Sigmoid colon (tissue), 7 donors: Measurements from ENCODE around the gene GPLD1. TPM values are rescaled to one million over a fixed set of nuclear protein-coding genes. Genes with fewer than 3 reads are reported as not detected.

Experiments
- DNase-seq: peaks from one replicate; pipeline ENCODE4 v3.0.0-alpha.2; 2019
- H3K27ac ChIP-seq, 4 donors: fragments of 200-600 bp; sonication (generic); one replicate each; pipeline ENCODE4 v1.5.1; 2016 to 2019; ENCODE audit warnings: mild to moderate bottlenecking in 1 of 4
- H3K27me3 ChIP-seq, 3 donors: fragments of 200-600 bp; sonication (generic); one replicate each; pipeline ENCODE4 v1.5.1; 2019; ENCODE audit warnings: mild to moderate bottlenecking in 1 of 3
- H3K36me3 ChIP-seq, 4 donors: fragments of 200-600 bp; sonication (generic); one replicate each; pipeline ENCODE4 v1.5.1; 2016 to 2019
- H3K4me1 ChIP-seq, 4 donors: fragments of 200-600 bp; sonication (generic); one replicate each; pipeline ENCODE4 v1.5.1; 2017 to 2019
- H3K4me3 ChIP-seq, 4 donors: fragments of 200-600 bp; sonication (generic); one replicate each; pipeline ENCODE4 v1.5.1; 2017 to 2019; ENCODE audit warnings: mild to moderate bottlenecking in 2 of 4, moderate library complexity in 1 of 4
- H3K9me3 ChIP-seq, 4 donors: fragments of 200-600 bp in 3 of 4; sonication (generic) in 3 of 4; one replicate each; pipeline versions ENCODE4 v1.5.1 to v1.6.1; 2013 to 2019
- CTCF ChIP-seq, 4 experiments: fragments of 450-650 bp in 3 of 4; fragments of 200-600 bp in 1 of 4; IDR thresholded peaks; one replicate each; pipeline ENCODE4 v1.5.1; 2016 to 2019; ENCODE audit warnings: antibody characterized with exemption in 4 of 4, mild to moderate bottlenecking in 3 of 4, moderate library complexity in 2 of 4
- EP300 ChIP-seq, 4 donors: sonication (generic); formaldehyde crosslinking; IDR thresholded peaks; one replicate each; pipeline ENCODE4 v1.6.1; 2017; ENCODE audit warnings: antibody characterized with exemption in 4 of 4
- POLR2A ChIP-seq, 2 donors: fragments of 450-650 bp; IDR thresholded peaks; one replicate each; pipeline ENCODE4 v1.6.1; 2016; ENCODE audit warnings: antibody characterized with exemption in 2 of 2, mild to moderate bottlenecking in 2 of 2, moderate library complexity in 2 of 2
- POLR2AphosphoS5 ChIP-seq, 4 donors: sonication (generic); formaldehyde crosslinking; IDR thresholded peaks; one replicate each; pipeline ENCODE4 v1.6.1; 2017; ENCODE audit warnings: antibody characterized with exemption in 4 of 4
- WGBS, 2 donors: extraction: QIAGEN DNeasy Blood & Tissue Kit; methylation state at CpG; one replicate each; pipeline ENCODE4 v1.1.7; 2013; 5-methylcytosine and 5-hydroxymethylcytosine counted together
- intact Hi-C: fragments of 100-400 bp; cut with DNase I; formaldehyde crosslinking; loops from one replicate; pipeline ENCODE4 v1.15.1; 2023
- polyA plus RNA-seq, 3 donors: library from polyadenylated mRNA; stranded (reverse); fragments of 200-250 nt; gene quantifications; one replicate each; pipeline ENCODE4 v1.2.3, GENCODE V29; 2013
- total RNA-seq, 4 donors: library from RNA; depleted of rRNA; stranded (reverse); fragments of >200 nt; gene quantifications; one replicate each; pipeline ENCODE4 v1.1.0, GENCODE V29; 2016
- donor health status: healthy with polysubstance abuse.
- donor health status: Bipolar disorder and iron deficiency.
- donor health status: healthy.

The GPLD1 gene
- total and polyA plus RNA-seq, 7 donors: 0.52 to 7.2 (median 4.9) TPM; not detected in 1

GRCh38 chr6:24506814-24507520, 17.6 kb upstream of the GPLD1 start:
- H3K36me3 ChIP-seq: peaks cover 0 to 64% (median 5%) of the 10 kb centered on the region in 4 donors
- 96 to 98% methylated on average over 3 of the region's 3 CpGs for WGBS, 2 donors

GRCh38 chr6:24504649-24505586, 15.5 kb upstream of the GPLD1 start:
- Histone ChIP-seq H3K36me3 (peaks cover 0 to 64% (median 3%) of the 10 kb centered on the region in 4 donors), H3K4me1 (no peaks in the 10 kb centered on the region), H3K9me3 (no peaks in the 10 kb centered on the region), H3K4me3 (no peak overlapping the region), H3K27me3 (no peaks in the 10 kb centered on the region), H3K27ac (no peak overlapping the region)
- TF ChIP-seq POLR2A (IDR thresholded peaks at IDR 0.05): no peak
- no peak for TF ChIP-seq EP300 (IDR thresholded peaks at IDR 0.05)
- no peak for TF ChIP-seq CTCF (IDR thresholded peaks at IDR 0.05)
- TF ChIP-seq POLR2AphosphoS5 (IDR thresholded peaks at IDR 0.05): no peak
- intact Hi-C loops: no loop called here
- 44 to 77% methylated on average over 14 of the region's 14 CpGs for WGBS, 2 donors
- DNase-seq: no peak

More at GRCh38 chr6:24506814-24507520, 17.6 kb upstream of the GPLD1 start:
- intact Hi-C loops: no loop called here
- Histone ChIP-seq H3K27me3 (no peaks in the 10 kb centered on the region), H3K4me3 (no peak overlapping the region), H3K4me1 (no peaks in the 10 kb centered on the region), H3K9me3 (no peaks in the 10 kb centered on the region), H3K27ac (no peak overlapping the region)
- DNase-seq: no peak
- TF ChIP-seq CTCF (IDR thresholded peaks at IDR 0.05) (no peak), EP300 (IDR thresholded peaks at IDR 0.05) (no peak), POLR2AphosphoS5 (IDR thresholded peaks at IDR 0.05) (no peak), POLR2A (IDR thresholded peaks at IDR 0.05) (no peak)

- Histone ChIP-seq H3K4me1 (no peaks in the 10 kb centered on the region), H3K27me3 (no peaks in the 10 kb centered on the region), H3K27ac (no peak overlapping the region), H3K36me3 (peaks cover 0 to 64% (median 3%) of the 10 kb centered on the region in 4 donors), H3K9me3 (no peaks in the 10 kb centered on the region), H3K4me3 (no peak overlapping the region)
- TF ChIP-seq POLR2A (IDR thresholded peaks at IDR 0.05) (no peak), CTCF (IDR thresholded peaks at IDR 0.05) (no peak), EP300 (IDR thresholded peaks at IDR 0.05) (no peak), POLR2AphosphoS5 (IDR thresholded peaks at IDR 0.05) (no peak)
- no peak for DNase-seq
- WGBS, 2 donors: 63 to 73% methylated on average over 1 of the region's 1 CpG
- intact Hi-C loops: no loop called here
Measured at GRCh38 chr6:24504287-24504648, 14.9 kb upstream of the GPLD1 start.

GRCh38 chr6:24501914-24502313, 12.5 kb upstream of the GPLD1 start:
- no peak for TF ChIP-seq POLR2AphosphoS5 (IDR thresholded peaks at IDR 0.05)
- TF ChIP-seq CTCF (IDR thresholded peaks at IDR 0.05): no peak
- TF ChIP-seq POLR2A (IDR thresholded peaks at IDR 0.05): no peak
- no peak for TF ChIP-seq EP300 (IDR thresholded peaks at IDR 0.05)
- intact Hi-C loops: no loop called here
- no peak overlapping the region for H3K27ac ChIP-seq
- no peaks in the 10 kb centered on the region for H3K4me1 ChIP-seq
- no peaks in the 10 kb centered on the region for H3K9me3 ChIP-seq
- no peaks in the 10 kb centered on the region for H3K27me3 ChIP-seq
- no peak for DNase-seq
- peaks cover 0 to 53% (median under 1%) of the 10 kb centered on the region in 4 donors for H3K36me3 ChIP-seq
- no peak overlapping the region for H3K4me3 ChIP-seq
